ENCODE measurements around the gene SORBS1. TPM values are rescaled to one million over a fixed set of nuclear protein-coding genes. Genes with fewer than 3 reads are reported as not detected.

The SORBS1 gene
- total and polyA plus RNA-seq, 2 donors (not counting 3 experiments of a cell fraction or from before 2014, with no cell fraction given): 2.0 to 7.9 TPM

DNA sequence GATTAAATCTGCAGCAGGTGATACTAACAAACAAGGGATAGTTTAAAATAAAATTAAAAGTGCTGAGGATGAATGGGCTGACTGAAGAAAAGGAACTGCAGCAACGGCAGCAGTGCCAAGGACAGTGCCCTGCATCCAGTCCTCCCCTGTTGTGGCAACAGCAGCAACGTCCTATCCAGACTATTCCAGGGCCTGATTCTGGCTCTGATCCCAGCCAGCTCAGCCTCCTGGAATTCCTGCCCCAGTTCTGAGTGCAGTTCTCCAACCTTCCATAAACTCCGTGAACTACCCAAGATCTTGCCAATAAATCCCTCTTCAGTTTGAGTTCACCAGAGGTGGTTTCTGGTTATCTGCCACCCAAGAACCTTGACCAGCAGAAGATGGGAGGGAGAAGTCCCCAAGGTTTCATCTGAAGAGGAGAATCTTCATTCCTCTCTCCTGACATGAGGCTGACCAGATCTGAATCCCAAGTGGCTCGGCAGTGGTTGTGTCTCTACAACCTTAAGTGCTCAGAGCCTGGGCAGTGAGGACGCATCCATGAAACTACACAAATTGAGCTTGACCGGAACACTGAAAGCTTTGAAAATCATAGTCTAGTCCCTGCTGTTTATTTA, 115.8 kb downstream of the SORBS1 start:
- dilution Hi-C loops (cut with MboI; ENCODE audit: extremely low pct_ligation_motif_present, low sequenced_read_pairs) (no loop called here), intact Hi-C loops (cut with micrococcal nuclease) (loop anchor here (1.0 to 5.0 kb wide), 3 partner anchors 15 to 372 kb away; no protein-coding TSS in a partner anchor)
- no peaks in the 10 kb centered on the region for H4K20me1 ChIP-seq (replicated peaks; ENCODE audit: control insufficient read depth, extremely low read depth, insufficient read depth, low read length)
- H3K79me2 ChIP-seq (ENCODE audit: control insufficient read depth, insufficient read depth, low read length): no peaks in the 10 kb centered on the region
- DNase-seq (ENCODE audit: low read depth, low spot score) (peak; percentile 84), FAIRE-seq (peak; percentile 89)
- POLR2A ChIA-PET: no interaction called here
- H3K4me3 ChIP-seq (replicated peaks in 1 of 3; ENCODE audit: insufficient read depth in 1 of 3, low read depth in 1 of 3, low read length in 3 of 3): no peak overlapping the region
- H2AFZ ChIP-seq (ENCODE audit: low read depth, low read length): peak overlapping the region; percentile 49
- H3K9me3 ChIP-seq (replicated peaks; ENCODE audit: control insufficient read depth, insufficient read depth, low read length): no peaks in the 10 kb centered on the region
- H3K4me2 ChIP-seq (ENCODE audit: insufficient read depth, low read length): peak overlapping the region; percentile 53
- H3K4me1 ChIP-seq (ENCODE audit: control insufficient read depth, extremely low read depth, insufficient read depth, low read length): peaks cover 24% of the 10 kb centered on the region
- H3K36me3 ChIP-seq (ENCODE audit: control insufficient read depth in 2 of 2, extremely low read depth in 1 of 2, insufficient read depth in 2 of 2, low read length in 2 of 2): no peaks in the 10 kb centered on the region
- H3K9me1 ChIP-seq (replicated peaks; ENCODE audit: control insufficient read depth, extremely low read depth, insufficient read depth, low read length): no peaks in the 10 kb centered on the region
- H3K9ac ChIP-seq (replicated peaks; ENCODE audit: extremely low read depth, insufficient read depth, low read length): peak overlapping the region; percentile 27
- no peaks in the 10 kb centered on the region for H3K27me3 ChIP-seq (ENCODE audit: control insufficient read depth in 2 of 2, insufficient read depth in 2 of 2, low read length in 2 of 2)
- peak overlapping the region; percentile 80 for H3K27ac ChIP-seq (ENCODE audit: insufficient read depth, low read depth, low read length)
- TF ChIP-seq EZH2 (IDR thresholded peaks at IDR 0.05; ENCODE audit: borderline replicate concordance, low read depth, low read length, severe bottlenecking): no peak
- TF ChIP-seq, protein P1, sequence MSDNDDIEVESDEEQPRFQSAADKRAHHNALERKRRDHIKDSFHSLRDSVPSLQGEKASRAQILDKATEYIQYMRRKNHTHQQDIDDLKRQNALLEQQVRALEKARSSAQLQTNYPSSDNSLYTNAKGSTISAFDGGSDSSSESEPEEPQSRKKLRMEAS (IDR thresholded peaks at IDR 0.05; ENCODE audit: insufficient read depth, insufficient read length): no peak
- TF ChIP-seq POLR2A (IDR thresholded peaks at IDR 0.05; ENCODE audit: low read depth, low read length): no peak
- TF ChIP-seq GATA2 (IDR thresholded peaks at IDR 0.05; ENCODE audit: insufficient read depth, insufficient read length, low read depth, low read length): no peak
- TF ChIP-seq MYC (IDR thresholded peaks at IDR 0.05; ENCODE audit: low read depth, low read length): no peak
- TF ChIP-seq POLR2AphosphoS5 (IDR thresholded peaks at IDR 0.05; ENCODE audit: insufficient read depth, low read depth, low read length): peak; percentile 38
- TF ChIP-seq, protein P2, sequence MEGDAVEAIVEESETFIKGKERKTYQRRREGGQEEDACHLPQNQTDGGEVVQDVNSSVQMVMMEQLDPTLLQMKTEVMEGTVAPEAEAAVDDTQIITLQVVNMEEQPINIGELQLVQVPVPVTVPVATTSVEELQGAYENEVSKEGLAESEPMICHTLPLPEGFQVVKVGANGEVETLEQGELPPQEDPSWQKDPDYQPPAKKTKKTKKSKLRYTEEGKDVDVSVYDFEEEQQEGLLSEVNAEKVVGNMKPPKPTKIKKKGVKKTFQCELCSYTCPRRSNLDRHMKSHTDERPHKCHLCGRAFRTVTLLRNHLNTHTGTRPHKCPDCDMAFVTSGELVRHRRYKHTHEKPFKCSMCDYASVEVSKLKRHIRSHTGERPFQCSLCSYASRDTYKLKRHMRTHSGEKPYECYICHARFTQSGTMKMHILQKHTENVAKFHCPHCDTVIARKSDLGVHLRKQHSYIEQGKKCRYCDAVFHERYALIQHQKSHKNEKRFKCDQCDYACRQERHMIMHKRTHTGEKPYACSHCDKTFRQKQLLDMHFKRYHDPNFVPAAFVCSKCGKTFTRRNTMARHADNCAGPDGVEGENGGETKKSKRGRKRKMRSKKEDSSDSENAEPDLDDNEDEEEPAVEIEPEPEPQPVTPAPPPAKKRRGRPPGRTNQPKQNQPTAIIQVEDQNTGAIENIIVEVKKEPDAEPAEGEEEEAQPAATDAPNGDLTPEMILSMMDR (IDR thresholded peaks at IDR 0.05; ENCODE audit: extremely low read depth in 1 of 2, insufficient read depth in 1 of 2, low read depth in 1 of 2, low read length in 2 of 2): no peak
- TF ChIP-seq FOS (IDR thresholded peaks at IDR 0.05; ENCODE audit: borderline replicate concordance, insufficient read depth, low read length): peak; percentile 42
- peak; percentile 32 for TF ChIP-seq JUN (IDR thresholded peaks at IDR 0.05; ENCODE audit: borderline replicate concordance, insufficient read depth, insufficient read length, low read depth)
- CTCF ChIA-PET: interaction anchor here (0.6 to 6.1 kb wide), 30 partner anchors 11 to 312 kb away, joined by 3 to 91 read pairs (median 3); partner anchors contain the start of gene TCTN3
- BruUV-seq (replicated peaks): no TSS peak

Measured in endothelial cell of umbilical vein (primary cell).